Measurements from ENCODE around the gene REEP1.

DNA sequence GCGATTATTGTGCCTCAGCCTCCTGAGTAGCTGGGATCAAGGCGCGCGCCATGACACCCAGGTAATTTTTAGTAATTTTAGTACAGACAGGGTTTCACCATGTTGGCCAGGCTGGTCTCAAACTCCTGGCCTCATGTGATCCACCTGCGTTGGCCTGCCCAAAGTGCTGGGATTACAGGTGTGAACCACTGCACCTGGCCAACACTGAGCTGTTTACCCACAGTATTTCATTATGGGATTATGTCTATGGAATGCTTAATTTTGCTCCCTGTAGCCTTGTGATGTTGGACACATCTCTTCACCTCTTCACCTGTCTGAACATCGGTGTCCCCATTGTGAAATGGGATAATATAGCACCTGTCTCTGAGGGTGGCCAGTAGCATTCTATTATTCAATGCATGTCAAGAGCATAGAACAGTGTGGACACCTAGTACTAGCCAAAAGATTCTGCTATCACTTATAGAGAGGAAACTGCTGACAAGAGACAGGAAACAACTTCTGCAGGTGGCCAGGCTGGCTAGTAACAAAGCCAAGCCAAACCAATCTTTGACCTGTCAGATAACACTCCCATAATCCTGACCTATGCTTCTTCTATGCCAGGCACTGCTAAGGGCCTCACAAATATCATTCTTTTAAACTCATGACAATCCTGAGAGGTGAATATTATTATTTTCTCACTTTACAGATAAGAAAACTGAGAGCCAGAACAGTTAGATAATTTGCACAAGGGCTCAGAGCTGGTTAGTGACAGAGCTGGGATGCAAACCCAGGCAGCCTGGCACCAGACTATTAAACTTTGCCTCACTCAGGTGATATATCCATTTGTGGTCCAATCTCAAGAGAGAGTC is 29.4 kb upstream of the REEP1 start:
- no peak for TF ChIP-seq ZNF248 (tag by site-specific recombination; IDR thresholded peaks at IDR 0.05)
- no peak for TF ChIP-seq GFI1B (tag by site-specific recombination; IDR thresholded peaks at IDR 0.05)
- no peak for TF ChIP-seq OSR2 (tag by site-specific recombination; IDR thresholded peaks at IDR 0.05)
- TF ChIP-seq MYNN (tag by site-specific recombination; IDR thresholded peaks at IDR 0.05; ENCODE audit: borderline replicate concordance), result no peak
- TF ChIP-seq, protein P1, sequence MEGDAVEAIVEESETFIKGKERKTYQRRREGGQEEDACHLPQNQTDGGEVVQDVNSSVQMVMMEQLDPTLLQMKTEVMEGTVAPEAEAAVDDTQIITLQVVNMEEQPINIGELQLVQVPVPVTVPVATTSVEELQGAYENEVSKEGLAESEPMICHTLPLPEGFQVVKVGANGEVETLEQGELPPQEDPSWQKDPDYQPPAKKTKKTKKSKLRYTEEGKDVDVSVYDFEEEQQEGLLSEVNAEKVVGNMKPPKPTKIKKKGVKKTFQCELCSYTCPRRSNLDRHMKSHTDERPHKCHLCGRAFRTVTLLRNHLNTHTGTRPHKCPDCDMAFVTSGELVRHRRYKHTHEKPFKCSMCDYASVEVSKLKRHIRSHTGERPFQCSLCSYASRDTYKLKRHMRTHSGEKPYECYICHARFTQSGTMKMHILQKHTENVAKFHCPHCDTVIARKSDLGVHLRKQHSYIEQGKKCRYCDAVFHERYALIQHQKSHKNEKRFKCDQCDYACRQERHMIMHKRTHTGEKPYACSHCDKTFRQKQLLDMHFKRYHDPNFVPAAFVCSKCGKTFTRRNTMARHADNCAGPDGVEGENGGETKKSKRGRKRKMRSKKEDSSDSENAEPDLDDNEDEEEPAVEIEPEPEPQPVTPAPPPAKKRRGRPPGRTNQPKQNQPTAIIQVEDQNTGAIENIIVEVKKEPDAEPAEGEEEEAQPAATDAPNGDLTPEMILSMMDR (tag by site-specific recombination; IDR thresholded peaks at IDR 0.05), result no peak
- TF ChIP-seq ZXDB (tag by site-specific recombination; IDR thresholded peaks at IDR 0.05), result no peak
- TF ChIP-seq SP2 (tag by site-specific recombination; IDR thresholded peaks at IDR 0.05), result no peak
- no peak for TF ChIP-seq ZNF785 (tag by site-specific recombination; IDR thresholded peaks at IDR 0.05)
- no peak for TF ChIP-seq ZNF704 (tag by site-specific recombination; IDR thresholded peaks at IDR 0.05)
- no peak for TF ChIP-seq ZNF768 (tag by site-specific recombination; IDR thresholded peaks at IDR 0.05)
- no peak for TF ChIP-seq ATF2 (tag by site-specific recombination; IDR thresholded peaks at IDR 0.05; ENCODE audit: low read depth)
- TF ChIP-seq ZBTB7A (tag by site-specific recombination; IDR thresholded peaks at IDR 0.05; ENCODE audit: low read depth), result no peak
- TF ChIP-seq ZNF26 (tag by site-specific recombination; IDR thresholded peaks at IDR 0.05), result no peak
- no peak for TF ChIP-seq ZBTB10 (tag by site-specific recombination; IDR thresholded peaks at IDR 0.05)

All from HEK293 (cell line).